ENCODE results near the gene SH3RF1.
"Not testable (repeated sequence)": the region's sequence is repeated elsewhere in the genome, so short reads cannot be mapped to it uniquely, and the experiment has no call there.

The SH3RF1 gene

GRCh38 chr4:169197206-169197605, 73.5 kb downstream of the SH3RF1 start:
- not testable (repeated sequence) for DNase-seq

- DNase-seq = no peak
These were observed 75.7 kb downstream of the SH3RF1 start for GRCh38 chr4:169195032-169195431.

GRCh38 chr4:169189968-169190367, 80.8 kb downstream of the SH3RF1 start:
- not testable (repeated sequence) for DNase-seq

GRCh38 chr4:169189372-169189771, 81.4 kb downstream of the SH3RF1 start:
- DNase-seq = no peak

GRCh38 chr4:169188204-169188603, 82.6 kb downstream of the SH3RF1 start:
- DNase-seq = no peak

- no peak for DNase-seq
These were observed 85.4 kb downstream of the SH3RF1 start for GRCh38 chr4:169185133-169185956.

GRCh38 chr4:169184686-169185085, 86.1 kb downstream of the SH3RF1 start:
- no peak for DNase-seq

- DNase-seq = no peak
These were observed 86.5 kb downstream of the SH3RF1 start for GRCh38 chr4:169184236-169184635.

GRCh38 chr4:169183581-169183980, 87.2 kb downstream of the SH3RF1 start:
- no peak for DNase-seq

GRCh38 chr4:169179609-169180521, 90.9 kb downstream of the SH3RF1 start:
- DNase-seq = no peak

- not testable (repeated sequence) for DNase-seq
These were observed 92.7 kb downstream of the SH3RF1 start for GRCh38 chr4:169178092-169178491.

- no peak for DNase-seq
These were observed 95.3 kb downstream of the SH3RF1 start for GRCh38 chr4:169175476-169175875.

GRCh38 chr4:169175035-169175434, 95.7 kb downstream of the SH3RF1 start:
- DNase-seq = no peak

- DNase-seq = no peak
These were observed 96.5 kb downstream of the SH3RF1 start for GRCh38 chr4:169174247-169174646.

GRCh38 chr4:169167957-169168858, 102.5 kb downstream of the SH3RF1 start:
- no peak for DNase-seq

- no peak for DNase-seq
These were observed 105.9 kb downstream of the SH3RF1 start for GRCh38 chr4:169164669-169165415.

- DNase-seq = no peak
These were observed 106.6 kb downstream of the SH3RF1 start for GRCh38 chr4:169163947-169164668.

GRCh38 chr4:169163495-169163894, 107.3 kb downstream of the SH3RF1 start:
- DNase-seq = no peak

- DNase-seq = no peak
These were observed 109.9 kb downstream of the SH3RF1 start for GRCh38 chr4:169160825-169161224.

- no peak for DNase-seq
These were observed 111.1 kb downstream of the SH3RF1 start for GRCh38 chr4:169159624-169160171.

GRCh38 chr4:169158861-169159260, 111.9 kb downstream of the SH3RF1 start:
- no peak for DNase-seq

Measured in CD4-positive, alpha-beta T cell treated with Interleukin-1 beta for 1 hour (primary cell).